K562 (cell line): ENCODE results near the gene ANKRD34B.

ENCODE experiments used
- CTCF ChIP-seq, 3 experiments: IDR thresholded peaks in 2 of 3; conservative IDR thresholded peaks in 1 of 3; 2 replicates each; pipeline ENCODE4 v1.5.1; 2011 to 2012; ENCODE audit warnings: low read length in 3 of 3, mild to moderate bottlenecking in 3 of 3, control low read depth in 2 of 3, improper control_type of control experiment in 1 of 3, inconsistent platforms in 1 of 3, low read depth in 1 of 3, mixed read lengths in 1 of 3, moderate library complexity in 1 of 3; ENCODE audit not compliant: insufficient read depth in 2 of 3
- PHTF2 ChIP-seq: fragments of 250-450 bp; sonication (Bioruptor Pico); IDR thresholded peaks from 2 replicates; pipeline ENCODE4 v1.5.0; 2021; ENCODE audit warnings: mild to moderate bottlenecking
- POLR2AphosphoS5 ChIP-seq: IDR thresholded peaks from 2 replicates; pipeline ENCODE4 v1.6.1; 2011; ENCODE audit warnings: mild to moderate bottlenecking, low read depth, low read length, moderate library complexity; ENCODE audit not compliant: control insufficient read depth, insufficient read depth
- SMARCE1 ChIP-seq: fragments of 450-650 bp; IDR thresholded peaks from 2 replicates; pipeline ENCODE4 v1.7.1; 2016; ENCODE audit warnings: mild to moderate bottlenecking
- TAF1 ChIP-seq: IDR thresholded peaks from 2 replicates; pipeline ENCODE4 v1.6.1; 2011; ENCODE audit warnings: mild to moderate bottlenecking, low read length, moderate library complexity; ENCODE audit not compliant: insufficient read depth, control insufficient read depth, severe bottlenecking; ENCODE audit errors: extremely low read depth
- YBX1 ChIP-seq: fragments of 450-650 bp; IDR thresholded peaks from 2 replicates; pipeline ENCODE4 v1.7.1; 2016; ENCODE audit warnings: mild to moderate bottlenecking
- ZNF512 ChIP-seq: IDR thresholded peaks from 2 replicates; pipeline ENCODE4 v1.6.1; 2016; ENCODE audit warnings: missing genetic modification characterization, missing compliant biosample characterization

GRCh38 chr5:80565330-80565729, 4.8 kb downstream of the ANKRD34B start:
- TF ChIP-seq TAF1 (no peak), CTCF (IDR thresholded peaks at IDR 0.05 in 2 of 3, conservative IDR thresholded peaks at IDR 0.05 in 1 of 3; ENCODE audit: insufficient read depth in 2 of 3, low read depth in 1 of 3, low read length in 3 of 3) (no peak), SMARCE1 (no peak), ZNF512 (tag) (no peak), YBX1 (no peak), PHTF2 (no peak), POLR2AphosphoS5 (no peak)
